Measurements from ENCODE around the gene TMEM204. TPM values are rescaled to one million over a fixed set of nuclear protein-coding genes. Genes with fewer than 3 reads are reported as not detected.

Gene TMEM204
- total RNA-seq, 1 donor from 2014 or later = 0.18 TPM

- Mint-ChIP-seq H3K36me3 (ENCODE audit: low read depth) (peaks cover 42% of the 10 kb centered on the region), H3K9me3 (no peaks in the 10 kb centered on the region), H3K4me1 (no peaks in the 10 kb centered on the region), H3K4me3 (no peak overlapping the region), H3K27ac (no peak overlapping the region), H3K27me3 (no peaks in the 10 kb centered on the region)
- ChIA-PET CTCF (no interaction called here), POLR2A (no interaction called here)
- ATAC-seq (ENCODE audit: low read depth) = no peak
- no peak for TF ChIP-seq CTCF (IDR thresholded peaks at IDR 0.05)
- intact Hi-C loops (cut with micrococcal nuclease) = no loop called here
- DNase-seq = no peak
Observed at GRCh38 chr16:1508494-1509187, 24.8 kb upstream of the TMEM204 start.

- no peaks in the 10 kb centered on the region for H3K4me1 Mint-ChIP-seq
- H3K27me3 Mint-ChIP-seq = no peaks in the 10 kb centered on the region
- H3K36me3 Mint-ChIP-seq (ENCODE audit: low read depth) = peaks cover 41% of the 10 kb centered on the region
- H3K9me3 Mint-ChIP-seq = peaks cover 3% of the 10 kb centered on the region
- no peak overlapping the region for H3K27ac Mint-ChIP-seq
- DNase-seq (no peak), ATAC-seq (ENCODE audit: low read depth) (no peak)
- H3K4me3 Mint-ChIP-seq = no peak overlapping the region
- no peak for TF ChIP-seq CTCF (IDR thresholded peaks at IDR 0.05)
- POLR2A ChIA-PET = no interaction called here
- CTCF ChIA-PET = no interaction called here
- intact Hi-C loops (cut with micrococcal nuclease) = no loop called here
Observed at GRCh38 chr16:1509307-1510221, 23.9 kb upstream of the TMEM204 start.

GRCh38 chr16:1510272-1510671, 23.2 kb upstream of the TMEM204 start:
- ChIA-PET POLR2A (interaction anchor here (0.8 kb wide), 1 partner anchor 90 kb away, joined by 3 read pairs; the partner anchor contains the start of gene UQCC4), CTCF (no interaction called here)
- intact Hi-C loops (cut with micrococcal nuclease) = no loop called here
- H3K4me3 Mint-ChIP-seq = no peak overlapping the region
- no peak overlapping the region for H3K27ac Mint-ChIP-seq
- peaks cover 7% of the 10 kb centered on the region for H3K9me3 Mint-ChIP-seq
- no peak for ATAC-seq (ENCODE audit: low read depth)
- DNase-seq = no peak
- no peaks in the 10 kb centered on the region for H3K4me1 Mint-ChIP-seq
- no peaks in the 10 kb centered on the region for H3K27me3 Mint-ChIP-seq
- no peak for TF ChIP-seq CTCF (IDR thresholded peaks at IDR 0.05)
- H3K36me3 Mint-ChIP-seq (ENCODE audit: low read depth) = peaks cover 37% of the 10 kb centered on the region

DNA sequence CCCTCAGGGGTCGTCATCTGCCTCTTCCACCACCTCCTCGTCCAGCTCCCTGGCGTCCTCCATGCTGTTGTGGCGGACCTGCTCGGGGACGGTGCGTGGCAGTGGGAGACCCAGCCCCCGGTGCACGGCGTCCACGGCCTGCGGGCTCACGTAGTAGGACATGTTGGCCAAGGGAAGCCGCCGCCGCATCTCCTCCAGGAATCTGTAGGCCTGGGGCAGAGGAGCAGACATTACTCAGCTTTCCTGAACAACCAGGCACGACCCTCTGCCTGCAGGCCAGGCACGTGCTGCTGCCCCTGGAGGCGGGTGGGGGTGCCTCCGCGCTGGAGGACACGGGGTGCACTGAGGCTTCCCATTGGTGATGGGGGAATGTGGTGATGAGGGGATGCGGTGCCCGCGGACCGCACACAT, 22.5 kb upstream of the TMEM204 start:
- intact Hi-C loops (cut with micrococcal nuclease) = no loop called here
- ChIA-PET CTCF (no interaction called here), POLR2A (interaction anchor here (0.6 to 0.8 kb wide), 2 partner anchors 90 to 207 kb away, joined by 3 read pairs; partner anchors contain the start of gene UQCC4)
- Mint-ChIP-seq H3K4me3 (no peak overlapping the region), H3K27me3 (no peaks in the 10 kb centered on the region), H3K27ac (no peak overlapping the region), H3K9me3 (peaks cover 7% of the 10 kb centered on the region), H3K36me3 (ENCODE audit: low read depth) (peaks cover 33% of the 10 kb centered on the region), H3K4me1 (no peaks in the 10 kb centered on the region)
- no peak for ATAC-seq (ENCODE audit: low read depth)
- no peak for DNase-seq
- no peak for TF ChIP-seq CTCF (IDR thresholded peaks at IDR 0.05)
